ENCODE data around the gene RBMXL2.

The RBMXL2 gene

GRCh38 chr11:7098235-7098832 is 9.5 kb downstream of the RBMXL2 start:
- peak; percentile 81 for ATAC-seq (ENCODE audit: low read depth)
- Mint-ChIP-seq H3K9me3 (no peaks in the 10 kb centered on the region), H3K36me3 (no peaks in the 10 kb centered on the region), H3K4me1 (no peaks in the 10 kb centered on the region), H3K27me3 (peaks cover 7% of the 10 kb centered on the region), H3K4me3 (no peak overlapping the region), H3K27ac (no peak overlapping the region)
- DNase-seq (ENCODE audit: low spot score in 2 of 2) = peak in 1 of 2 donors; percentile 48

- H3K27me3 Mint-ChIP-seq = peaks cover 8% of the 10 kb centered on the region
- DNase-seq (ENCODE audit: low spot score in 2 of 2) (no peak), ATAC-seq (ENCODE audit: low read depth) (no peak)
- H3K36me3 Mint-ChIP-seq = no peaks in the 10 kb centered on the region
- H3K4me1 Mint-ChIP-seq = no peaks in the 10 kb centered on the region
- H3K27ac Mint-ChIP-seq = no peak overlapping the region
- no peak overlapping the region for H3K4me3 Mint-ChIP-seq
- no peaks in the 10 kb centered on the region for H3K9me3 Mint-ChIP-seq
Observed at GRCh38 chr11:7115780-7116179, 27.0 kb downstream of the RBMXL2 start.

- H3K4me1 Mint-ChIP-seq = no peaks in the 10 kb centered on the region
- DNase-seq (ENCODE audit: low spot score in 2 of 2) (no peak), ATAC-seq (ENCODE audit: low read depth) (no peak)
- H3K4me3 Mint-ChIP-seq = no peak overlapping the region
- peaks cover 8% of the 10 kb centered on the region for H3K27me3 Mint-ChIP-seq
- no peak overlapping the region for H3K27ac Mint-ChIP-seq
- no peaks in the 10 kb centered on the region for H3K36me3 Mint-ChIP-seq
- no peaks in the 10 kb centered on the region for H3K9me3 Mint-ChIP-seq
Observed at GRCh38 chr11:7116370-7116769, 27.6 kb downstream of the RBMXL2 start.

- H3K9me3 Mint-ChIP-seq = no peaks in the 10 kb centered on the region
- no peaks in the 10 kb centered on the region for H3K4me1 Mint-ChIP-seq
- H3K4me3 Mint-ChIP-seq = no peak overlapping the region
- H3K27ac Mint-ChIP-seq = no peak overlapping the region
- ATAC-seq (ENCODE audit: low read depth) (no peak), DNase-seq (ENCODE audit: low spot score in 2 of 2) (no peak)
- H3K27me3 Mint-ChIP-seq = peaks cover 6% of the 10 kb centered on the region
- H3K36me3 Mint-ChIP-seq = no peaks in the 10 kb centered on the region
Observed at GRCh38 chr11:7138051-7138450, 49.3 kb downstream of the RBMXL2 start.
